Inferior parietal cortex (tissue), 1 donor: ENCODE data around the gene BPIFB3.

Experiments
- DNase-seq: peaks from one replicate; pipeline ENCODE4 v3.0.0-alpha.2; 2016; ENCODE audit errors: extremely low spot score

Gene BPIFB3

GRCh38 chr20:33015700-33016580 lies 37.8 kb upstream of the BPIFB3 start:
- no peak for DNase-seq

DNA sequence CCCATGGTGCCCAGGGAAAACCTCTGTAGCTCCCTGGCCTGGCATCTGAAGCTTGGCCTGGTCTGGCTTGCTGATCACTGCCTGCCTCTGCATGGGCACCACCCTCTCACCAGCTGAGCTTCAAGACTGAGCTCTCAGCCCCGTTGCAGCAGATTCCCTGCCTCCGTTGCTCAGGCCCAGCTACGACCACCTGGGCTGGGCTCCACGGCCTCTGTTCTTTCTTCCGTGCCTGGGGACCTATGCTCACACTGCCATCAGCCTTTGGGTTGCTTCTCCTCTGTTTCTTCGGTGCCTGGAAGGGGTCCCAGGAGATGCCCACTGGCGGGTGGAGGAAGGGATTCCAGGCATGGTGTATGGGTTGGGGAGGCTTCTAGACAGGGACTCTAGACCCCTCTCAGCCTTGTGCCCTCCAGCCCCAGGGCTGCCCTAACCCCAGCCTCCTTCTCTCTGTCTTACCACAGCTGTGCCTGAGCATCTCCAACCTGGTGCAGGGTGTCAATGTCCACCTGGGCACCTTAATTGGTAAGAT lies 37.1 kb upstream of the BPIFB3 start:
- no peak for DNase-seq

DNA sequence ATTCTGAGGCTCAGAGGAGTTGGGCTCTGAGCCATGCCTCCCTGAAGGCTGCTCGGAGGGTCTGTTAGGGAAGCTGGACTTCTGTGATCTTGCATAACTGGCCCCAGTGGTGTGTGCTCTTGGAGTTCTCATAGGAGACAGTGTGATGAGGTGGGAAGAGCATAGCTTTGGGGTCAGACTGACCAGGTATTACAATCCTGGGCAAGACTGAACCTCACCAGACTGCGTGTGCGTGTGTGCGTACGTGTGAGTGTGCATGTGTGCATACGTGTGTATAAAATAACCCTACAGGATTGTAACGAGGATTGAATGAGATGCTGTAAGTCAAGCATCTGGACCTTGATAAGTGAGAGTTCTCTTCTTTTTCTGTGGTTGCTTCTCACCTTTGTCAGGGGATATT lies 36.2 kb upstream of the BPIFB3 start:
- no peak for DNase-seq

DNA sequence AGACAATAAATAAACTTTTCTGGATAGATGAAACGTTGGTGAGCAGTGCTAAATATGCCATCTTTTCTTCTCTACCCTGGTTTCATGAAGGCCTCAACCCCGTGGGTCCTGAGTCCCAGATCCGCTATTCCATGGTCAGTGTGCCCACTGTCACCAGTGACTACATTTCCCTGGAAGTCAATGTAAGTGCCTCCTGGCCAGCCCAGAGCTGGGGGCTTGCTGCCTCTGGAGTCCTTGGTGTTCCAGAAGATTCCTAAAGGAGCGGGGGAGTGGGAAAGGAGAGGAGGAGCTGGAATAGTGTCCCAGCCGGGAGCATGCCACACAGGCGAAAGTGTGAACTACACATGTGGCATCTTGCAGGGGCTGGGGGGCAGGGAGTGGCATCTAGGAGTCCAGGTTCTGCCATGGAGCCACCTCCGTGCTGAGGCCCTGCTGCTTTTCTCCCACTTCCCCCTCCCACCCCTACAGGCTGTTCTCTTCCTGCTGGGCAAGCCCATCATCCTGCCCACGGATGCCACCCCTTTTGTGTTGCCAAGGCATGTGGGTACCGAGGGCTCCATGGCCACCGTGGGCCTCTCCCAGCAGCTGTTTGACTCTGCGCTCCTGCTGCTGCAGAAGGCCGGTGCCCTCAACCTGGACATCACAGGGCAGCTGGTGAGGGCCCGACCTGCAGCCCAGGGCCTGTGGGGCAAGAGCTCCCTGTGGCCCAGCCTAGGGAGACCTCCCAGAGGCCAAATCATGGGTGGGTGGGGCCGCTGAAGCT lies 35.4 kb upstream of the BPIFB3 start:
- no peak for DNase-seq

DNA sequence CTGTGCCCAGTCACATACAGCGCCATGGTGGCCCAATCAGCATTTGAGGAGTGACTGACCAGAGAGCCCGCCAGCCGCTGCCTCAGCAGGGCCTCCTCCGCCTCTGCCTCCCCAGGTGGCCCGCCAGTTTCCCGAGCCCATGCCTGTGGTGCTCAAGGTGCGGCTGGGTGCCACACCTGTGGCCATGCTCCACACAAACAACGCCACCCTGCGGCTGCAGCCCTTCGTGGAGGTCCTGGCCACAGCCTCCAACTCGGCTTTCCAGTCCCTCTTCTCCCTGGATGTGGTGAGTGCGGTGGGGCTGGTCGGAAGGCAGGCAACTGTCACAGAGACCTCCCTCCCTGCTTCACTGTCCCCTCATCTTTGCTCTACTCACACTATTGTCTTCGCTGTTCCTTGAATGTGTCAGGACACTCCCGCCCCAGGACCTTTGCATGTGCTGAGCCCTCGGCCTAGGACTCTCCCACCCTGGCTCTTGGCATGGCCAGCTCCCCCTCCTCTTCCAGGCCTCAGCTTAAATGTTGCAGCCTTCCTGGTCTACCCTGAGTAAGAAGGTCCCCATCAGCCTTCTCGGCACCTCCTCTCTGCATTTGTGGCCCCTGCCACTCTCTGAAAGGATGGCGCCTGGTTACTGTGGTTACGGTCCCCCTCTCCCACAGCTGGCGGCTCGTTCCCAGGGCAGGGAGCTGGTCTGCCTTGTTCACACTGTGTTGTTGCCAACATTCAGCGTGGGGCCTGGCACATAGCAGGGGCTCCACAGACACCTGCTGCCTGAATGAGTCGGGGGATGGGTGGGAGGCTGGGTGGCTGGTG lies 34.0 kb upstream of the BPIFB3 start:
- no peak for DNase-seq

DNA sequence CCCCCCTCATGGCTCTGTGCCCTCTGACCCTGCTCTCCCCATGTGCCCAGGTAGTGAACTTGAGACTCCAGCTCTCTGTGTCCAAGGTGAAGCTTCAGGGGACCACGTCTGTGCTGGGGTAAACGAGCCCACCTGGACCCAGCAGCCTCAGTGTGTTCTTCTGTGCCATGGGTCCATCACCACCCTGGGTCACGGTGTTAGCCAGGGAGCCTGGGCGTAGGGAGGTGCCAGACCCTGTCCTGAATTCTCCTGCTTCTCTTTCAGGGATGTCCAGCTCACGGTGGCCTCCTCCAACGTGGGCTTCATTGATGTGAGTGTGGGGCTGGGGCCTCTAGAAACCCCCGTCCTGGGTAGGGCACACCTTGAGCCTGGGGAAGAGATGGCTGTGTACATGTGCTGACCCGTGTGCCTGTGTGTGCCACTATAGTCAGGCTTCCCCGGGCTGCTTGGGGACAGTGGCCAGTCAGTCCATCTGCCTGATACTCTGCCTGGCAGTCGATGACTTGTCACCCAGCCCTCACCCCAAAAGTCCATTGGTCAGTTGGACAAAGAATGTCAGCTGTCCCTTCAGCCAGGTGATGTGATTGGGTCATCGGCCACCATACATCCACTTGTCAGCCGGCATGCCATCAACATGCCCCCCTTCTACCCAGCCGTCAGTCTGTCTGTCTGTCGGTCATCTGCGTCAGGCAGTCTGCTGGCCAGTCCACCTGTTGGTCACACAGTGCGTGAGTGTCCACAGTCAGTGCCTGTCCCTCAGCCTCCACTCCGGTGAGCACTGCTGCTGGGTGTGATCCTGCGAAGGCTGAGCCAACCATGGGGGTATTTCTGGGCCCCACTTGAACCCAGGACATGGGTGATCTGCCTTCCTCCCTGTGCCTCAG lies 33.2 kb upstream of the BPIFB3 start:
- DNase-seq = no peak

DNA sequence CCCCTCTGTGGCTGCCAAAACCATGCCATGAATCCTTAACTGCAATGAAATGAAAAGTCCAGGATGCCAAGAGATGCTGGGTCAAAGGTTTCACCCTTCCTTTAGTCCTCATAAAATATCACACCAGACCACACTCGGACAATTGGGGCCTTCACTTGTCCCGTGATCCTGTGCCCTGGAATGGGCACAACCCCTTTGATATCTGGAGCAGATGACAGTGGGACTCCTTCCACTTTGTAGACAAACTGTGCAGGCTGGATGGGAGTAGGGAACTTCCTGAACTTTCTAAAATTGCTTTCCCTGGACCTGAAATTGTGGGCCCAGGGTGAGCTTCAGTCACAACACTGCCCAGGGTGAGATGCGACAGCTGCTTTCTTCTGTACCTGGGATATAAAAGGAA lies 31.8 kb upstream of the BPIFB3 start:
- no peak for DNase-seq

DNA sequence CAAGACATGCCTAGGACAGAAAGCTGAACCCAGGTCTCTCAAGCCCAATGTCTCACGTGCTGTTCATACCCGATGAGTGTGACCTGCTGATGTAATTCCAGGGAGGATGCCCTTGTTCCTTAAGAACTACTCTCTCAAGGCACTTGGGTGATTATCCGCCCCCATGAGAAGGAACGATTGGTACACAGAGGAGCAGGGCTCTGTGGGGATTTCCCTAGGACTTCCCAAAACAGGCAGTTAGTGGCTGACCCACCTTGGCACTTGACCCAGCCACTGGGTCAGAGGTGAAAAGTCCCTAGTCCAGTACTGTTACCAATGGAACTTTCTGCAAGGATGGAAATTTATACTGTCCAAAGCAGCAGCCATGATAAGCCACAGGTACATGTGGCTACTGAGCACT lies 31.4 kb upstream of the BPIFB3 start:
- DNase-seq = no peak

DNA sequence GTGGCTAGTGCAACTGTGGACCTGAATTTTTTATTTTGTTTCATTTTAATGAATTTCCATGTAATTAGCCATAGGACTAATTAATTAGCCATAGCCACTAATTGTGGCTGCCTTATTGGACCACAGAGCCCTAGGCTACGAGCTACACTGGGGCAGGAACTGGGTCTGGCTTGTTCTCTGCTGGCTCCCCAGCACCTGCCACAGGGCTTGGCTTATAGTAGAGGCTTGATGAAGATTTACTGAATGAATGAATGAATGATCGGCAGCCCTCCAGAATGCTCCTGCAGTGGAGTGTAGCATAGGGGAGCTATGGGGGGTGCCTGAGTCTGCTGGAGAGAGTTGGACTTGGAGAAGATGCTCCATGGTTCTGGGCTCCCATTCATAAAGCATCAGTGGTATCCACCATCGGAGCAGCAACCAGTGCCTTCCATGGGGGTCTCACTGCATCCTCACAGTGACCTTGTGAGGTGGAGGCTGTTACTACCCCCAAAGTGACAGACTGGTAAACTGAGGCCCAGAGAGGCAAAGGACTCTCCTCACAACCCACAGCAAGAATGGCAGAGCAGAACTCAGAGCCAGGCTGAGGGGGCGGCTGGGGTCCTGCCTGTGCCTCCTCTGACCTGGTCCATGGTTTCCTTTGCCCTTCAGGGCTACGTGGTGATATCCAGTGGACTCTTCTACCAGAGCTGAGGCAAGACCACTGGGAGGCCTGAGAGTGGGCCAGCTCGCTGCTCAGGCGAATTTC lies 30.8 kb upstream of the BPIFB3 start:
- no peak for DNase-seq

DNA sequence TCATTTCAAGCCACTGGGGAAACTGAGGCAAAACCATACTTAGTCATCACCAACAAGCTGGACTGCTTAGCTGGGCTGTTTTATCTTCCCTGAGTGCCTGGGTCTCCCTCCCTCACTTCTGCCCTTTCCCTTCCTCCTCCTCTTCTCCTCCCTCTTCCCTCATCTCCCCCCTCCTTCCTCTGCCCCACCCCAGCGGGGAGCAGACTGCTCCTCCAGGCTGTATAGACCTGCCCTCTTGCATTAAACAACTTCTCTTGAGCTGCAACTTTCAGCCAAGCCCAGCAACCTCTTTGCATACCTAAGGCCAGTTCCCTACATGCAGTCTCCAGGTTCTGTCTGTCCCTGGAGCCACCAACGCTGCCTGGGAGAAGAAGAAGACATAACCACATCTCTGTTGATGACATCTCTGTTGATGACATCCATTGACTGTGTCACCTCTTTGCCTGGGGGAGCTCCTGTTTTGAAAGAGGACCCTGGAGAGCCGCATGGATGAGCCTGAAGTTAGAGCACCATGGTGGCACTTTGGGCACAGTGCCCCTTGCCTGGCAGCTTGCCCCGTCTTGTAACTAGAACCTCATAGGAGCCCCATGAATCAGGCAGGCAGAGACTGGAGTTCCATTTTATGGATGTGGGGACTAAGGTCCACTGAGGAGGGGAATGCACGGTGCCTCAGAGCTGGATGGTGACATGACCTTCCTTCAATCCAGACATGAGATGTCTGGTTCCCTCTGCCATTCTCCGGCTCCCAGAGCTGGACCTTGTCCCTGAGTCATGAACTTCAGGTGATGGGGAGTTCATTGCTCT lies 30.1 kb upstream of the BPIFB3 start:
- no peak for DNase-seq

GRCh38 chr20:33024243-33024560 lies 29.5 kb upstream of the BPIFB3 start:
- DNase-seq = no peak

GRCh38 chr20:33024609-33025317 lies 28.9 kb upstream of the BPIFB3 start:
- no peak for DNase-seq

DNA sequence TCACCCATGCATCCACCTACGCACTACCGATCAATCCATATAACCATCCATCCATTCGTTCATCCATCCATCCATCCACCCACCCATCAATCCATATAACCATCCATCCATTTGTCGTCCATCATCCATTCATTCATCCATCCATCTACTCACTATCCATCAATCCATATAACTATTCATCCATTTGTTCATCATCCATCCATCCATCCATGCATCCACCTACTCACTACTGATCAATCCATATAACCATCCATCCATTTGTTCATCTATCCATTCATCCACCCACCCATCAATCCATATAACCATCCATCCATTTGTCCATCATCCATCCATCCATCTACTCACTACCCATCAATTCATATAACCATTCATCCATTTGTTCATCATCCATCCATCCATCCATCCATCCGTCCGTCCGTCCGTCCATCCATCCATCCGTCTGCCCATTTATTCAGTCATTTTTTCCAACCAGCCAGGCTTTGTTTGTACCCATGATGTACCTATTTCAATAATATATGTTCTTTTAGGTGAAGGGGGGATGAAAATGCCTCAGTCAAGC lies 28.3 kb upstream of the BPIFB3 start:
- DNase-seq = no peak

- no peak for DNase-seq
Measured at GRCh38 chr20:33026072-33026778, 27.5 kb upstream of the BPIFB3 start.

DNA sequence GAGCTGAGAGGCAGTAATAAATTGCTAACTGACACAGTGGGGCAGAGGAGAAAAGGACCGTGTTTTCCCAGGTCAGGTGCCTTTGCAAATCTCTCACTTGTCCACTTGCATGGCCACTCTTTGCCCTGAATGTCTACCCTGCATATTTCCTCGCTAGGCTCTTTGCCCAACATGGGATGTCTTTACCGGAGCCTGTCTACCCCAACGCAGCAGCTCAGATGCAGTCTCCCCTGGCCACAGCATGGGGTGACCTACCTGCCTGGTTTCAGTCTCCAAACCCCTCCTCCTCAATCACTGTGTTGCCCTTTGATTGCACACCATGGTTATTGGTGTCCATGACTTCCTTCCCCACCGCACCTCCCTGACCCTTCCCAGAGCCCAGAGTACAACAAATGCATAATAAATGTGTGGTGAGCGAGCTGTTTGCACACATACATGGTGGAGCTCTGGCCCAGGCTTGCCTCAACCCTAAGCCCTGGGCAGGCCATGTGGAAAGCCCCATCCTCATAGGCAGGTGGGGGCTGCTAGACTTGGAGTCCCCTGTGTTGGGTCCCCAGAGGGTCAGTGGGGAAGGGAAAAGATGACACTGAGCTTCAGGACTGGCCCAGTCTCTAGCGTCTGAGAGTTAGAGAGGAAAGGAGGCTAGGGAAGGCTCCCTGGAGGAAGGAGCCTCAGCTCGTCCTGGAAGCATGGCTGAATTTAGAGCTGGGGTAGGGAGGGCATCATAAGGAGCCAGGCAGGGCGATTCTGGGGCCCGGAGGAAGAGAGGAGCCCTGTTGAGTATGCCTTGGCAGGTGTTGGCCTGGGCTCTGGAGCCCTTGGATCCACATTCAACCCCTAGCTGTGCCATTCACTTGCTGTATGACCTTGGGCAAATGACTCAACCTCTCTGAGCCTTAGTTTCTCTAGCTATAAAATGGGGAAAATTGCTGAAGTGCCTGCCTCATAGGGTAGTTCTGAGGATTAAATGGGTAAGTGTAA lies 26.6 kb upstream of the BPIFB3 start:
- DNase-seq = no peak
